ENCODE measurements around the gene IGSF21.

Gene IGSF21

GRCh38 chr1:18299441-18300338 lies 192.1 kb downstream of the IGSF21 start:
- TF ChIP-seq RARB (CRISPR knock-in tag; IDR thresholded peaks at IDR 0.05) (no peak), ZNF70 (CRISPR knock-in tag; IDR thresholded peaks at IDR 0.05) (no peak), OSR1 (CRISPR knock-in tag; IDR thresholded peaks at IDR 0.05) (no peak), PPARA (CRISPR knock-in tag; IDR thresholded peaks at IDR 0.05; ENCODE audit: borderline replicate concordance) (no peak), SNAI2 (CRISPR knock-in tag; IDR thresholded peaks at IDR 0.05) (no peak), ZNF565 (CRISPR knock-in tag; conservative IDR thresholded peaks at IDR 0.05; ENCODE audit: low read depth) (no peak), CSRNP3 (CRISPR knock-in tag; IDR thresholded peaks at IDR 0.05) (no peak), PATZ1 (CRISPR knock-in tag; IDR thresholded peaks at IDR 0.05; ENCODE audit: borderline replicate concordance) (no peak), ESRRG (CRISPR knock-in tag; IDR thresholded peaks at IDR 0.05) (no peak), TOX (CRISPR knock-in tag; IDR thresholded peaks at IDR 0.05; ENCODE audit: borderline replicate concordance) (no peak), CREB5 (CRISPR knock-in tag; IDR thresholded peaks at IDR 0.05; ENCODE audit: low read depth) (no peak), ISL1 (CRISPR knock-in tag; IDR thresholded peaks at IDR 0.05) (no peak), ZFP30 (CRISPR knock-in tag; IDR thresholded peaks at IDR 0.05) (no peak), ARNTL (CRISPR knock-in tag; IDR thresholded peaks at IDR 0.05; ENCODE audit: borderline replicate concordance, low read depth) (no peak), CSDC2 (CRISPR knock-in tag; IDR thresholded peaks at IDR 0.05) (no peak), ZNF8 (CRISPR knock-in tag; IDR thresholded peaks at IDR 0.05) (no peak), ZFP3 (CRISPR knock-in tag; IDR thresholded peaks at IDR 0.05) (no peak), BACH2 (CRISPR knock-in tag; IDR thresholded peaks at IDR 0.05; ENCODE audit: borderline replicate concordance) (no peak)
- TF ChIP-seq, protein P1, sequence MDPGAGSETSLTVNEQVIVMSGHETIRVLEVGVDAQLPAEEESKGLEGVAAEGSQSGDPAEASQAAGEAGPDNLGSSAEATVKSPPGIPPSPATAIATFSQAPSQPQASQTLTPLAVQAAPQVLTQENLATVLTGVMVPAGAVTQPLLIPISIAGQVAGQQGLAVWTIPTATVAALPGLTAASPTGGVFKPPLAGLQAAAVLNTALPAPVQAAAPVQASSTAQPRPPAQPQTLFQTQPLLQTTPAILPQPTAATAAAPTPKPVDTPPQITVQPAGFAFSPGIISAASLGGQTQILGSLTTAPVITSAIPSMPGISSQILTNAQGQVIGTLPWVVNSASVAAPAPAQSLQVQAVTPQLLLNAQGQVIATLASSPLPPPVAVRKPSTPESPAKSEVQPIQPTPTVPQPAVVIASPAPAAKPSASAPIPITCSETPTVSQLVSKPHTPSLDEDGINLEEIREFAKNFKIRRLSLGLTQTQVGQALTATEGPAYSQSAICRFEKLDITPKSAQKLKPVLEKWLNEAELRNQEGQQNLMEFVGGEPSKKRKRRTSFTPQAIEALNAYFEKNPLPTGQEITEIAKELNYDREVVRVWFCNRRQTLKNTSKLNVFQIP (CRISPR knock-in tag; IDR thresholded peaks at IDR 0.05; ENCODE audit: borderline replicate concordance, low read depth): no peak
- no peak for ATAC-seq

DNA sequence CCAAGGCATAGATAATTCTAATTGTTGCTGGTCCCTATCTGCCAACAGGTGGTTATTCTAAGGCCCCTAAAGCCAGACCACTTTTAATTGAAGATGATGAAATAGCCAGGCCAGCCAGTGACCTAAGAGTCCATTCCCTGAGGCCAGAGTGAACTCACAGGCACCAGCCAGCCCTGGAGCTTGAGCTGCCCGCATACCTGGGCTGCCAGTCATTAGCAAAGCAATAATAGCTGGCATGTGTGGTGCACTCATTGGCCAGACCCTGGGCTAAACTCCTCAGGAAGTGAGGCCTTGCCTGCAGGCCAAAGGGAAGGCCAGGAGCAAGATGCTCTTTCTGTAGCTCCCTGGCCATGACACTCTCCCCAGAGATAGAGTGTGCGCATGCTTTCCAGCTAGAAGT lies 192.8 kb downstream of the IGSF21 start:
- ATAC-seq: no peak
- no peak for TF ChIP-seq TOX (CRISPR knock-in tag; IDR thresholded peaks at IDR 0.05; ENCODE audit: borderline replicate concordance)
- TF ChIP-seq CSDC2 (CRISPR knock-in tag; IDR thresholded peaks at IDR 0.05): no peak
- TF ChIP-seq GLIS3 (CRISPR knock-in tag; IDR thresholded peaks at IDR 0.05): no peak
- no peak for TF ChIP-seq ESRRG (CRISPR knock-in tag; IDR thresholded peaks at IDR 0.05)
- no peak for TF ChIP-seq ISL1 (CRISPR knock-in tag; IDR thresholded peaks at IDR 0.05)
- no peak for TF ChIP-seq ZFP3 (CRISPR knock-in tag; IDR thresholded peaks at IDR 0.05)
- TF ChIP-seq, protein P1 (CRISPR knock-in tag; IDR thresholded peaks at IDR 0.05; ENCODE audit: borderline replicate concordance, low read depth): no peak
- TF ChIP-seq CREB5 (CRISPR knock-in tag; IDR thresholded peaks at IDR 0.05; ENCODE audit: low read depth): no peak
- TF ChIP-seq CSRNP3 (CRISPR knock-in tag; IDR thresholded peaks at IDR 0.05): no peak
- no peak for TF ChIP-seq ZNF70 (CRISPR knock-in tag; IDR thresholded peaks at IDR 0.05)
- TF ChIP-seq ZNF8 (CRISPR knock-in tag; IDR thresholded peaks at IDR 0.05): no peak
- TF ChIP-seq OSR1 (CRISPR knock-in tag; IDR thresholded peaks at IDR 0.05): no peak
- no peak for TF ChIP-seq ZC3H10 (CRISPR knock-in tag; IDR thresholded peaks at IDR 0.05)
- TF ChIP-seq, protein P2, sequence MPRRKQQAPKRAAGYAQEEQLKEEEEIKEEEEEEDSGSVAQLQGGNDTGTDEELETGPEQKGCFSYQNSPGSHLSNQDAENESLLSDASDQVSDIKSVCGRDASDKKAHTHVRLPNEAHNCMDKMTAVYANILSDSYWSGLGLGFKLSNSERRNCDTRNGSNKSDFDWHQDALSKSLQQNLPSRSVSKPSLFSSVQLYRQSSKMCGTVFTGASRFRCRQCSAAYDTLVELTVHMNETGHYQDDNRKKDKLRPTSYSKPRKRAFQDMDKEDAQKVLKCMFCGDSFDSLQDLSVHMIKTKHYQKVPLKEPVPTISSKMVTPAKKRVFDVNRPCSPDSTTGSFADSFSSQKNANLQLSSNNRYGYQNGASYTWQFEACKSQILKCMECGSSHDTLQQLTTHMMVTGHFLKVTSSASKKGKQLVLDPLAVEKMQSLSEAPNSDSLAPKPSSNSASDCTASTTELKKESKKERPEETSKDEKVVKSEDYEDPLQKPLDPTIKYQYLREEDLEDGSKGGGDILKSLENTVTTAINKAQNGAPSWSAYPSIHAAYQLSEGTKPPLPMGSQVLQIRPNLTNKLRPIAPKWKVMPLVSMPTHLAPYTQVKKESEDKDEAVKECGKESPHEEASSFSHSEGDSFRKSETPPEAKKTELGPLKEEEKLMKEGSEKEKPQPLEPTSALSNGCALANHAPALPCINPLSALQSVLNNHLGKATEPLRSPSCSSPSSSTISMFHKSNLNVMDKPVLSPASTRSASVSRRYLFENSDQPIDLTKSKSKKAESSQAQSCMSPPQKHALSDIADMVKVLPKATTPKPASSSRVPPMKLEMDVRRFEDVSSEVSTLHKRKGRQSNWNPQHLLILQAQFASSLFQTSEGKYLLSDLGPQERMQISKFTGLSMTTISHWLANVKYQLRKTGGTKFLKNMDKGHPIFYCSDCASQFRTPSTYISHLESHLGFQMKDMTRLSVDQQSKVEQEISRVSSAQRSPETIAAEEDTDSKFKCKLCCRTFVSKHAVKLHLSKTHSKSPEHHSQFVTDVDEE (CRISPR knock-in tag; IDR thresholded peaks at IDR 0.05): no peak
- no peak for TF ChIP-seq SNAI2 (CRISPR knock-in tag; IDR thresholded peaks at IDR 0.05)
- no peak for TF ChIP-seq RARB (CRISPR knock-in tag; IDR thresholded peaks at IDR 0.05)
- no peak for TF ChIP-seq PPARA (CRISPR knock-in tag; IDR thresholded peaks at IDR 0.05; ENCODE audit: borderline replicate concordance)

Data from SK-N-SH treated with all-trans-retinoic acid at 6 μM for 48 hours (cell line).